GM19043 (cell line): Measurements from ENCODE around the gene GPR137.

ENCODE experiments used
- ATAC-seq: cut with Tn5 transposase; IDR thresholded peaks from one replicate; pipeline ENCODE4 v1.9.1; 2021; ENCODE audit warnings: low read depth; ENCODE audit not compliant: unreplicated experiment

The GPR137 gene

GRCh38 chr11:64263021-64263946 lies 22.4 kb upstream of the GPR137 start:
- ATAC-seq, result no peak

- no peak for ATAC-seq
These were observed 21.7 kb upstream of the GPR137 start for GRCh38 chr11:64263947-64264317.

GRCh38 chr11:64264371-64264852 lies 21.2 kb upstream of the GPR137 start:
- ATAC-seq, result no peak

- ATAC-seq, result no peak
These were observed 20.2 kb upstream of the GPR137 start for GRCh38 chr11:64265176-64266160.

- ATAC-seq, result no peak
These were observed 19.3 kb upstream of the GPR137 start for GRCh38 chr11:64266339-64266738.

GRCh38 chr11:64267207-64267945 lies 18.3 kb upstream of the GPR137 start:
- no peak for ATAC-seq

GRCh38 chr11:64268025-64268892 lies 17.4 kb upstream of the GPR137 start:
- ATAC-seq, result no peak

GRCh38 chr11:64268893-64269539 lies 16.6 kb upstream of the GPR137 start:
- no peak for ATAC-seq

GRCh38 chr11:64269540-64270220 lies 16.0 kb upstream of the GPR137 start:
- peak; percentile 69 for ATAC-seq

GRCh38 chr11:64275031-64275800 lies 10.4 kb upstream of the GPR137 start:
- ATAC-seq, result no peak

- ATAC-seq, result no peak
These were observed 9.8 kb upstream of the GPR137 start for GRCh38 chr11:64275841-64276240.

GRCh38 chr11:64276653-64277431 lies 8.8 kb upstream of the GPR137 start:
- no peak for ATAC-seq

GRCh38 chr11:64278576-64279190 lies 7.0 kb upstream of the GPR137 start:
- ATAC-seq, result no peak

GRCh38 chr11:64281957-64282770 lies 3.5 kb upstream of the GPR137 start:
- ATAC-seq, result no peak

GRCh38 chr11:64283092-64283491 lies 2.6 kb upstream of the GPR137 start:
- ATAC-seq, result no peak
